ENCODE results near the gene GRM4.

GRCh38 chr6:34150766-34151165 is 4.9 kb upstream of the GRM4 start:
- TF ChIP-seq CTCF (IDR thresholded peaks at IDR 0.05; ENCODE audit: low read length) (no peak), EZH2 (IDR thresholded peaks at IDR 0.05; ENCODE audit: borderline replicate concordance, low read length) (no peak)

Data from OCI-LY1 (cell line).